ENCODE measurements around the gene ZKSCAN1. TPM values are rescaled to one million over a fixed set of nuclear protein-coding genes. Genes with fewer than 3 reads are reported as not detected.
"Not testable (repeated sequence)": the region's sequence is repeated elsewhere in the genome, so short reads cannot be mapped to it uniquely, and the experiment has no call there.

ZKSCAN1 gene
- total RNA-seq: 10 to 100 TPM; 63.2 to 66.0 TPM

- peaks cover 6% of the 10 kb centered on the region for H3K36me3 Mint-ChIP-seq (ENCODE audit: low read depth)
- peaks cover 48% of the 10 kb centered on the region for H3K4me1 Mint-ChIP-seq
- peak; percentile 88 for DNase-seq
- H3K27ac Mint-ChIP-seq: peak within 1 kb of the TSS; percentile 96
- H3K9me3 Mint-ChIP-seq: no peaks in the 10 kb centered on the region
- POLR2A ChIA-PET: interaction anchor here (0.7 kb wide), 1 partner anchor 414 kb away, joined by 3 read pairs; no protein-coding TSS in a partner anchor
- H3K4me3 Mint-ChIP-seq: peak within 1 kb of the TSS; percentile 95
- CTCF ChIA-PET: interaction anchor here (0.6 to 3.9 kb wide), 6 partner anchors 11 to 99 kb away, joined by 3 to 11 read pairs (median 4); no protein-coding TSS in a partner anchor
- H3K27me3 Mint-ChIP-seq: no peaks in the 10 kb centered on the region
These were observed at the start of gene ZKSCAN1 for GRCh38 chr7:100015232-100016214. Gene ZKSCAN1, plus strand, starts transcription at chr7:100015596. Its CDS starts 7,911 bp downstream, at chr7:100023507.

GRCh38 chr7:99969298-99969697 lies 46.1 kb upstream of the ZKSCAN1 start:
- Mint-ChIP-seq H3K4me1 (no peaks in the 10 kb centered on the region), H3K27me3 (peaks cover 8% of the 10 kb centered on the region), H3K27ac (no peak overlapping the region), H3K4me3 (no peak overlapping the region), H3K9me3 (no peaks in the 10 kb centered on the region), H3K36me3 (ENCODE audit: low read depth) (no peaks in the 10 kb centered on the region)
- POLR2A ChIA-PET: no interaction called here
- DNase-seq: no peak
- CTCF ChIA-PET: interaction anchor here (0.6 kb wide), 1 partner anchor 54 kb away, joined by 5 read pairs; no protein-coding TSS in a partner anchor

- H3K4me3 Mint-ChIP-seq; POLR2A ChIA-PET; H3K27ac Mint-ChIP-seq; H3K4me1 Mint-ChIP-seq; DNase-seq; H3K36me3 Mint-ChIP-seq (ENCODE audit: low read depth); H3K27me3 Mint-ChIP-seq; H3K9me3 Mint-ChIP-seq: not testable (repeated sequence)
- CTCF ChIA-PET: interaction anchor here (0.6 kb wide), 1 partner anchor 53 kb away, joined by 5 read pairs; no protein-coding TSS in a partner anchor
These were observed 45.6 kb upstream of the ZKSCAN1 start for GRCh38 chr7:99969813-99970212.

GRCh38 chr7:99971242-99971641 lies 44.2 kb upstream of the ZKSCAN1 start:
- no peaks in the 10 kb centered on the region for H3K9me3 Mint-ChIP-seq
- H3K4me3 Mint-ChIP-seq: no peak overlapping the region
- ChIA-PET CTCF (no interaction called here), POLR2A (no interaction called here)
- no peak for DNase-seq
- no peaks in the 10 kb centered on the region for H3K4me1 Mint-ChIP-seq
- H3K27ac Mint-ChIP-seq: no peak overlapping the region
- H3K27me3 Mint-ChIP-seq: peaks cover 9% of the 10 kb centered on the region
- H3K36me3 Mint-ChIP-seq (ENCODE audit: low read depth): no peaks in the 10 kb centered on the region

- H3K27ac Mint-ChIP-seq; H3K4me3 Mint-ChIP-seq; CTCF ChIA-PET; H3K9me3 Mint-ChIP-seq; H3K4me1 Mint-ChIP-seq; H3K36me3 Mint-ChIP-seq (ENCODE audit: low read depth); POLR2A ChIA-PET; DNase-seq: not testable (repeated sequence)
- H3K27me3 Mint-ChIP-seq: peaks cover 14% of the 10 kb centered on the region
These were observed 41.6 kb upstream of the ZKSCAN1 start for GRCh38 chr7:99973817-99974216.

GRCh38 chr7:99974681-99975080 lies 40.7 kb upstream of the ZKSCAN1 start:
- CTCF ChIA-PET: no interaction called here
- Mint-ChIP-seq H3K4me3 (no peak overlapping the region), H3K27ac (no peak overlapping the region), H3K4me1 (peaks cover under 1% of the 10 kb centered on the region), H3K9me3 (no peaks in the 10 kb centered on the region), H3K27me3 (peaks cover 12% of the 10 kb centered on the region), H3K36me3 (ENCODE audit: low read depth) (no peaks in the 10 kb centered on the region)
- DNase-seq: no peak
- POLR2A ChIA-PET: no interaction called here

- Mint-ChIP-seq H3K4me1 (peaks cover 11% of the 10 kb centered on the region), H3K4me3 (no peak within 1 kb of the TSS), H3K27me3 (peaks cover 8% of the 10 kb centered on the region), H3K27ac (no peak within 1 kb of the TSS), H3K9me3 (no peaks in the 10 kb centered on the region), H3K36me3 (ENCODE audit: low read depth) (no peaks in the 10 kb centered on the region)
- POLR2A ChIA-PET: no interaction called here
- DNase-seq: no peak
- CTCF ChIA-PET: no interaction called here
These were observed 39.4 kb upstream of the ZKSCAN1 start, which contains the start of gene AZGP1 for GRCh38 chr7:99975782-99976521. Gene AZGP1, minus strand, starts transcription at chr7:99976031. Its CDS starts 11 bp downstream, at chr7:99976020.

GRCh38 chr7:99976626-99977025 lies 38.8 kb upstream of the ZKSCAN1 start:
- no peaks in the 10 kb centered on the region for H3K9me3 Mint-ChIP-seq
- ChIA-PET POLR2A (no interaction called here), CTCF (interaction anchor here (1.0 to 1.2 kb wide), 2 partner anchors 10 to 73 kb away, joined by 3 to 5 read pairs; partner anchors contain the start of gene ZSCAN21)
- H3K27me3 Mint-ChIP-seq: peaks cover 8% of the 10 kb centered on the region
- H3K27ac Mint-ChIP-seq: no peak overlapping the region
- no peak for DNase-seq
- no peaks in the 10 kb centered on the region for H3K36me3 Mint-ChIP-seq (ENCODE audit: low read depth)
- no peak overlapping the region for H3K4me3 Mint-ChIP-seq
- H3K4me1 Mint-ChIP-seq: peaks cover 12% of the 10 kb centered on the region

GRCh38 chr7:99979814-99980225 lies 35.6 kb upstream of the ZKSCAN1 start:
- not testable (repeated sequence) for H3K4me3 Mint-ChIP-seq

GRCh38 chr7:99980448-99980872 lies 34.9 kb upstream of the ZKSCAN1 start:
- H3K36me3 Mint-ChIP-seq (ENCODE audit: low read depth); H3K9me3 Mint-ChIP-seq; H3K27me3 Mint-ChIP-seq; H3K4me3 Mint-ChIP-seq; POLR2A ChIA-PET: not testable (repeated sequence)
- H3K27ac Mint-ChIP-seq: peak overlapping the region; percentile 61
- peaks cover 12% of the 10 kb centered on the region for H3K4me1 Mint-ChIP-seq
- DNase-seq: peak; percentile 20
- CTCF ChIA-PET: interaction anchor here (1.3 to 2.2 kb wide), 3 partner anchors 10 to 102 kb away, joined by 3 to 13 read pairs (median 4); no protein-coding TSS in a partner anchor

More at GRCh38 chr7:99979814-99980225, 35.6 kb upstream of the ZKSCAN1 start:
- Mint-ChIP-seq H3K4me1 (peaks cover 12% of the 10 kb centered on the region), H3K27ac (peak overlapping the region; percentile 25)
- H3K36me3 Mint-ChIP-seq (ENCODE audit: low read depth); POLR2A ChIA-PET; H3K9me3 Mint-ChIP-seq; H3K27me3 Mint-ChIP-seq: not testable (repeated sequence)
- CTCF ChIA-PET: interaction anchor here (0.6 to 2.2 kb wide), 9 partner anchors 11 to 103 kb away, joined by 3 to 13 read pairs (median 3); partner anchors contain the start of gene TRIM4
- DNase-seq: peak; percentile 69

- peaks cover 12% of the 10 kb centered on the region for H3K4me1 Mint-ChIP-seq
- H3K4me3 Mint-ChIP-seq; POLR2A ChIA-PET; H3K27me3 Mint-ChIP-seq; H3K27ac Mint-ChIP-seq; DNase-seq; H3K36me3 Mint-ChIP-seq (ENCODE audit: low read depth); H3K9me3 Mint-ChIP-seq: not testable (repeated sequence)
- CTCF ChIA-PET: interaction anchor here (1.9 kb wide), 1 partner anchor 102 kb away, joined by 3 read pairs; no protein-coding TSS in a partner anchor
These were observed 34.3 kb upstream of the ZKSCAN1 start for GRCh38 chr7:99981066-99981465.

- Mint-ChIP-seq H3K27ac (no peak overlapping the region), H3K9me3 (no peaks in the 10 kb centered on the region), H3K36me3 (ENCODE audit: low read depth) (no peaks in the 10 kb centered on the region), H3K4me3 (no peak overlapping the region), H3K4me1 (peaks cover 12% of the 10 kb centered on the region), H3K27me3 (peaks cover 4% of the 10 kb centered on the region)
- POLR2A ChIA-PET: no interaction called here
- CTCF ChIA-PET: no interaction called here
- no peak for DNase-seq
These were observed 30.8 kb upstream of the ZKSCAN1 start for GRCh38 chr7:99984593-99984992.
